H9 (cell line): ENCODE data around the gene ARID3A. TPM values are rescaled to one million over a fixed set of nuclear protein-coding genes. Genes with fewer than 3 reads are reported as not detected.

ENCODE experiments used
- DNase-seq: peaks from one replicate; pipeline ENCODE4 v3.0.0-alpha.2; 2017
- H2AFZ ChIP-seq: one replicate; pipeline ENCODE4 v1.6.1; 2013; ENCODE audit warnings: mild to moderate bottlenecking, low read length, control low read depth, moderate library complexity
- H2AK5ac ChIP-seq: 2 replicates; pipeline ENCODE4 v1.6.1; 2013; ENCODE audit warnings: low read length, control low read depth, mixed read lengths; ENCODE audit not compliant: insufficient read length
- H2BK120ac ChIP-seq: one replicate; pipeline ENCODE4 v1.6.1; 2013; ENCODE audit warnings: low read depth, mild to moderate bottlenecking, low read length, control low read depth, inconsistent platforms; ENCODE audit not compliant: poor library complexity, severe bottlenecking
- H2BK12ac ChIP-seq: 2 replicates; pipeline ENCODE4 v1.6.1; 2013; ENCODE audit warnings: low read length, control low read depth, mixed read lengths, low read depth; ENCODE audit not compliant: insufficient read length
- H2BK15ac ChIP-seq: 2 replicates; pipeline ENCODE4 v1.6.1; 2013; ENCODE audit warnings: low read depth, low read length, control low read depth
- H2BK20ac ChIP-seq: one replicate; pipeline ENCODE4 v1.6.1; 2013; ENCODE audit warnings: low read depth, mild to moderate bottlenecking, low read length, control low read depth, inconsistent platforms; ENCODE audit not compliant: poor library complexity, severe bottlenecking
- H2BK5ac ChIP-seq: 2 replicates; pipeline ENCODE4 v1.6.1; 2013; ENCODE audit warnings: low read length, control low read depth, mixed read lengths; ENCODE audit not compliant: insufficient read length
- H3K14ac ChIP-seq: 2 replicates; pipeline ENCODE4 v1.6.1; 2013; ENCODE audit warnings: low read length, control low read depth; ENCODE audit not compliant: insufficient read depth
- H3K18ac ChIP-seq: 2 replicates; pipeline ENCODE4 v1.6.1; 2013; ENCODE audit warnings: low read depth, mild to moderate bottlenecking, mixed read lengths, low read length, control low read depth; ENCODE audit not compliant: insufficient read length
- H3K23ac ChIP-seq: 2 replicates; pipeline ENCODE4 v1.6.1; 2013; ENCODE audit warnings: low read length, control low read depth, mixed read lengths, low read depth; ENCODE audit not compliant: insufficient read length
- H3K23me2 ChIP-seq: 2 replicates; pipeline ENCODE4 v1.6.1; 2013; ENCODE audit warnings: low read depth, mild to moderate bottlenecking, mixed read lengths, low read length, control low read depth; ENCODE audit not compliant: insufficient read length, poor library complexity, severe bottlenecking
- H3K27ac ChIP-seq: 2 replicates; pipeline ENCODE4 v1.5.1; 2013; ENCODE audit warnings: low read length, control low read depth, mixed read lengths, low read depth; ENCODE audit not compliant: insufficient read length
- H3K27me3 ChIP-seq: 2 replicates; pipeline ENCODE4 v1.6.1; 2013; ENCODE audit warnings: low read length, control low read depth, inconsistent platforms; ENCODE audit not compliant: insufficient read depth
- H3K4ac ChIP-seq: 2 replicates; pipeline ENCODE4 v1.6.1; 2013; ENCODE audit warnings: low read depth, mild to moderate bottlenecking, control low read depth, inconsistent platforms, low read length, moderate library complexity
- H3K4me1 ChIP-seq: 2 replicates; pipeline ENCODE4 v1.6.1; 2013; ENCODE audit warnings: low read length, control low read depth, inconsistent platforms; ENCODE audit not compliant: insufficient read depth
- H3K4me2 ChIP-seq: 2 replicates; pipeline ENCODE4 v1.6.1; 2013; ENCODE audit warnings: low read length, control low read depth, mixed read lengths; ENCODE audit not compliant: insufficient read length, insufficient read depth
- H3K56ac ChIP-seq: 2 replicates; pipeline ENCODE4 v1.6.1; 2013; ENCODE audit warnings: low read depth, mild to moderate bottlenecking, mixed read lengths, low read length, control low read depth; ENCODE audit not compliant: insufficient read length
- H3K79me1 ChIP-seq: 2 replicates; pipeline ENCODE4 v1.6.1; 2013; ENCODE audit warnings: low read depth, mild to moderate bottlenecking, moderate library complexity, low read length, control low read depth, inconsistent platforms; ENCODE audit not compliant: insufficient read depth, poor library complexity, severe bottlenecking
- H3K79me2 ChIP-seq: 2 replicates; pipeline ENCODE4 v1.6.1; 2013; ENCODE audit warnings: low read length, control low read depth, inconsistent platforms; ENCODE audit not compliant: insufficient read depth
- H3K9ac ChIP-seq: 2 replicates; pipeline ENCODE4 v1.6.1; 2013; ENCODE audit warnings: low read length, control low read depth, mixed read lengths; ENCODE audit not compliant: insufficient read length; ENCODE audit errors: extremely low read depth
- H3K9me3 ChIP-seq: one replicate; pipeline ENCODE4 v1.6.1; 2013; ENCODE audit warnings: low read depth, low read length, inconsistent platforms; ENCODE audit not compliant: control insufficient read depth
- H3T11ph ChIP-seq: one replicate; pipeline ENCODE4 v1.6.1; 2013; ENCODE audit warnings: mild to moderate bottlenecking, low read length, control low read depth, inconsistent platforms
- H4K20me1 ChIP-seq: one replicate; pipeline ENCODE4 v1.6.1; 2013; ENCODE audit not compliant: control insufficient read depth, insufficient read length, insufficient read depth
- H4K5ac ChIP-seq: 2 replicates; pipeline ENCODE4 v1.6.1; 2013; ENCODE audit warnings: low read depth, mild to moderate bottlenecking, mixed read lengths, low read length, control low read depth; ENCODE audit not compliant: insufficient read length
- H4K8ac ChIP-seq: replicated peaks from 2 replicates; pipeline ENCODE4 v1.6.1; 2013; ENCODE audit warnings: low read length, control low read depth, mixed read lengths, low read depth; ENCODE audit not compliant: insufficient read length
- H4K91ac ChIP-seq: 2 replicates; pipeline ENCODE4 v1.6.1; 2013; ENCODE audit warnings: low read depth, mild to moderate bottlenecking, moderate library complexity, mixed read lengths, low read length, control low read depth; ENCODE audit not compliant: insufficient read length
- H3K27ac Mint-ChIP-seq, 3 experiments: 2 replicates in 2 of 3; 3 replicates in 1 of 3; pipeline ENCODE4 v1.8.0; 2020 to 2021; ENCODE audit warnings: mixed read lengths in 3 of 3, mild to moderate bottlenecking in 1 of 3, moderate library complexity in 1 of 3
- H3K27me3 Mint-ChIP-seq: 2 replicates; pipeline ENCODE4 v1.8.0; 2021; ENCODE audit warnings: low read depth, mild to moderate bottlenecking, moderate library complexity, mixed read lengths
- H3K36me3 Mint-ChIP-seq, 3 experiments: 2 replicates in 2 of 3; 3 replicates in 1 of 3; pipeline ENCODE4 v1.8.0; 2020 to 2021; ENCODE audit warnings: low read depth in 3 of 3, mixed read lengths in 3 of 3; ENCODE audit not compliant: insufficient read depth in 1 of 3
- H3K4me1 Mint-ChIP-seq, 2 experiments: 2 replicates each; pipeline ENCODE4 v1.8.0; 2020; ENCODE audit warnings: mixed read lengths in 2 of 2
- H3K4me3 Mint-ChIP-seq, 2 experiments: 2 replicates in 1 of 2; 3 replicates in 1 of 2; pipeline ENCODE4 v1.8.0; 2020 to 2021; ENCODE audit warnings: mild to moderate bottlenecking in 2 of 2, mixed read lengths in 2 of 2, moderate library complexity in 1 of 2
- H3K9me3 Mint-ChIP-seq, 2 experiments: 2 replicates in 1 of 2; 3 replicates in 1 of 2; pipeline ENCODE4 v1.8.0; 2020; ENCODE audit warnings: mild to moderate bottlenecking in 2 of 2, mixed read lengths in 2 of 2, moderate library complexity in 1 of 2
- WGBS: extraction: QIAGEN DNeasy Blood & Tissue Kit; methylation state at CpG from one replicate; pipeline ENCODE4 v1.1.7; 2013; ENCODE audit warnings: missing lambda C conversion rate, low lambda C conversion rate, mixed read lengths; ENCODE audit not compliant: insufficient read length; ENCODE audit errors: extremely low coverage; 5-methylcytosine and 5-hydroxymethylcytosine counted together
- total RNA-seq: library from RNA; stranded (reverse); gene quantifications from 2 replicates; pipeline ENCODE4 v1.2.1, GENCODE V29; 2021
- TF ChIP-seq, protein P1 (sequence below): fragments of 200-600 bp; sonication (generic); conservative IDR thresholded peaks from 3 replicates; pipeline ENCODE4 v1.8.0; 2021; ENCODE audit warnings: antibody characterized with exemption, mild to moderate bottlenecking

The ARID3A gene
- total RNA-seq, 1 experiment from 2014 or later: 98.3 TPM

DNA sequence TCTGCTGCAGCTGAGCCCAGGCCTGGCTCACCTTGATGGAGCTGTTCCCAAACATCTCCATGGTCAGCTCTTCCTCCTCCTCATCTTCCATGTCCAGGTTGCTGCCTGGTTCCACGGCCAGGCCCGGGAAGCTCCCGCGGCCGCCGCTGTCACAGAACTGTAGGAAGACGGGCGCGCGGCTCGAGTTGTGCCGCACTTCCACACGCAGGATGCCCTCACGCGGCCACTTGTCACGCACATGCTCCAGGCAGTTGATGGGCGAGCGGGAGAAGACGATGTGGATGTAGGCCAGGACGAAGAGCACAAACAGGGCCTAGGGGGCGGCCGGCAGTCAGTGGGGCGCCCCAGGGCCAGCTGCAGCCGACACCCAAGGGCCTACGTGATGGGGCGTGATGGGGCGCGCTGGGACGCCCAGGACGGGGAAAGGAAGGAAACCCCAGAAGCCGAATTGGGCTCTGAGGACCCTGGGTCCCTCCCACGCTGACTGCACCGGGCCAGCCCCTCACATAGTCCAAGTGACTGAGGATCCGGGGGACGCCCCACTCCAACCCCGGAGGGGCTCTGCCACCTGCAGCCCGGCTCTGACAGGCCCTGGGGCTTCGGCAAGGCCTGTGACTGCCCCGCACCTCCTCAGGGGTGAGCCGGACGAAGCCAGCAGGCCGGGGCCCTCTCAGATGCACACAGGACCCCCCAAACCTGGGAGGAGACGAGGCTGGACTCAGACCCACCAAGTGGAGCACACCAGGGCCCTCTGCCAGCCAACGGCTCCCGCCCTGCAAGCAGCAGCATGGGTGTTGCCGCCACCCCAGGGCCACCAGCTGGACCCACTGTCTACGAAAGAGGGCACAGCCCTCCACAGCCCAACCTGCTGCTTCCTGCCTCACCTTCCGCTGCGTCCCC, 88.6 kb downstream of the ARID3A start:
- Histone ChIP-seq H3K18ac (no peak overlapping the region), H4K8ac (no peak overlapping the region), H3K4me1 (no peaks in the 10 kb centered on the region; the same call in 1 of the 2 replicates), H3K23ac (no peak overlapping the region), H3K79me1 (peaks cover 5% of the 10 kb centered on the region), H2BK15ac (no peak overlapping the region), H2BK5ac (no peak overlapping the region), H3K4me2 (no peak overlapping the region), H2BK12ac (no peak overlapping the region), H2BK20ac (no peak overlapping the region), H2BK120ac (no peak overlapping the region), H3K79me2 (peaks cover 33% of the 10 kb centered on the region; the same call in 1 of the 2 replicates), H3K27me3 (no peaks in the 10 kb centered on the region), H3K9me3 (no peaks in the 10 kb centered on the region), H4K91ac (no peak overlapping the region), H3T11ph (no peak overlapping the region), H3K4ac (no peak overlapping the region), H2AFZ (no peak overlapping the region), H4K20me1 (no peaks in the 10 kb centered on the region), H3K56ac (no peak overlapping the region), H4K5ac (no peak overlapping the region), H3K23me2 (no peaks in the 10 kb centered on the region), H2AK5ac (no peak overlapping the region), H3K14ac (no peak overlapping the region; the same call in 1 of the 2 replicates), H3K9ac (no peak overlapping the region), H3K27ac (no peak overlapping the region)
- peak overlapping the region in 1 of 2 experiments; percentile 29; a peak in 1 of 5 replicates for H3K4me3 Mint-ChIP-seq
- H3K27me3 Mint-ChIP-seq: no peaks in the 10 kb centered on the region
- DNase-seq: no peak
- H3K27ac Mint-ChIP-seq: peak overlapping the region; percentile 52 to 83 (median 73); a peak in 2 of 7 replicates
- H3K36me3 Mint-ChIP-seq: peaks cover 2 to 16% (median 13%) of the 10 kb centered on the region in 3 experiments; a peak in 5 of 7 replicates
- peaks cover 17 to 25% of the 10 kb centered on the region in 2 experiments for H3K4me1 Mint-ChIP-seq
- TF ChIP-seq, protein P1, sequence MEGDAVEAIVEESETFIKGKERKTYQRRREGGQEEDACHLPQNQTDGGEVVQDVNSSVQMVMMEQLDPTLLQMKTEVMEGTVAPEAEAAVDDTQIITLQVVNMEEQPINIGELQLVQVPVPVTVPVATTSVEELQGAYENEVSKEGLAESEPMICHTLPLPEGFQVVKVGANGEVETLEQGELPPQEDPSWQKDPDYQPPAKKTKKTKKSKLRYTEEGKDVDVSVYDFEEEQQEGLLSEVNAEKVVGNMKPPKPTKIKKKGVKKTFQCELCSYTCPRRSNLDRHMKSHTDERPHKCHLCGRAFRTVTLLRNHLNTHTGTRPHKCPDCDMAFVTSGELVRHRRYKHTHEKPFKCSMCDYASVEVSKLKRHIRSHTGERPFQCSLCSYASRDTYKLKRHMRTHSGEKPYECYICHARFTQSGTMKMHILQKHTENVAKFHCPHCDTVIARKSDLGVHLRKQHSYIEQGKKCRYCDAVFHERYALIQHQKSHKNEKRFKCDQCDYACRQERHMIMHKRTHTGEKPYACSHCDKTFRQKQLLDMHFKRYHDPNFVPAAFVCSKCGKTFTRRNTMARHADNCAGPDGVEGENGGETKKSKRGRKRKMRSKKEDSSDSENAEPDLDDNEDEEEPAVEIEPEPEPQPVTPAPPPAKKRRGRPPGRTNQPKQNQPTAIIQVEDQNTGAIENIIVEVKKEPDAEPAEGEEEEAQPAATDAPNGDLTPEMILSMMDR: no peak
- H3K9me3 Mint-ChIP-seq: no peaks in the 10 kb centered on the region
- WGBS: no CpG with 5 or more reads among the region's 49 CpGs
